K562 (cell line): ENCODE results near the gene LRMDA. TPM values are rescaled to one million over a fixed set of nuclear protein-coding genes. Genes with fewer than 3 reads are reported as not detected.

ENCODE experiments used
- ATF6 ChIP-seq: sonication (generic); formaldehyde crosslinking; IDR thresholded peaks from 2 replicates; pipeline ENCODE4 v1.4.0; 2020; ENCODE audit warnings: mild to moderate bottlenecking, missing genetic modification reagents
- ELF1 ChIP-seq: fragments of 200-800 bp; sonication (Bioruptor generic); IDR thresholded peaks from 2 replicates; pipeline ENCODE4 v1.6.1; 2016; ENCODE audit warnings: missing genetic modification characterization, missing compliant biosample characterization
- ESRRA ChIP-seq: fragments of 450-650 bp; IDR thresholded peaks from 2 replicates; pipeline ENCODE4 v1.6.1; 2014; ENCODE audit warnings: low read depth, mild to moderate bottlenecking, moderate library complexity, borderline replicate concordance
- ETV1 ChIP-seq: fragments of 450-650 bp; conservative IDR thresholded peaks from 2 replicates; pipeline ENCODE4 v1.6.1; 2016; ENCODE audit warnings: missing genetic modification characterization, control low read depth, low read depth, missing compliant biosample characterization
- GABPB1 ChIP-seq: sonication (generic); formaldehyde crosslinking; IDR thresholded peaks from 2 replicates; pipeline ENCODE4 v1.8.0; 2022; ENCODE audit warnings: mild to moderate bottlenecking, missing genetic modification reagents
- NCOA1 ChIP-seq: fragments of 450-650 bp; IDR thresholded peaks from 2 replicates; pipeline ENCODE4 v1.6.1; 2016; ENCODE audit warnings: low read depth
- NCOA6 ChIP-seq: fragments of 450-650 bp; IDR thresholded peaks from 2 replicates; pipeline ENCODE4 v1.6.1; 2017; ENCODE audit warnings: mild to moderate bottlenecking
- POLR3G ChIP-seq: IDR thresholded peaks from 2 replicates; pipeline ENCODE4 v1.6.1; 2011; ENCODE audit not compliant: insufficient read length, insufficient replicate concordance; ENCODE audit errors: extremely low read depth
- PRPF4 ChIP-seq: fragments of 200-400 bp; formaldehyde crosslinking; IDR thresholded peaks from one replicate; pipeline ENCODE4 v1.6.1; 2017; ENCODE audit warnings: low read length, low read depth, mild to moderate bottlenecking; ENCODE audit not compliant: insufficient read depth, poor library complexity, severe bottlenecking
- RBM22 ChIP-seq: fragments of 200-400 bp; formaldehyde crosslinking; IDR thresholded peaks from 2 replicates; pipeline ENCODE4 v1.6.1; 2018; ENCODE audit warnings: low read length, low read depth; ENCODE audit not compliant: poor library complexity, severe bottlenecking
- ZBTB8A ChIP-seq: fragments of 450-650 bp; IDR thresholded peaks from 2 replicates; pipeline ENCODE4 v1.6.1; 2018; ENCODE audit warnings: mild to moderate bottlenecking, moderate library complexity; ENCODE audit not compliant: partially characterized antibody
- ZFP30 ChIP-seq: fragments of 250-450 bp; sonication (Bioruptor Pico); IDR thresholded peaks from 2 replicates; pipeline ENCODE4 v1.8.0; 2022; ENCODE audit warnings: moderate library complexity, mild to moderate bottlenecking, inconsistent platforms, borderline replicate concordance
- ZNF584 ChIP-seq: fragments of 200-800 bp; sonication (Bioruptor generic); IDR thresholded peaks from 2 replicates; pipeline ENCODE4 v1.6.1; 2016; ENCODE audit warnings: low read depth, mild to moderate bottlenecking, missing genetic modification characterization, missing compliant biosample characterization
- ZSCAN32 ChIP-seq: fragments of 450-650 bp; formaldehyde crosslinking; IDR thresholded peaks from 2 replicates; pipeline ENCODE4 v1.4.0; 2020; ENCODE audit warnings: mild to moderate bottlenecking, moderate library complexity
- polyA plus RNA-seq, 8 experiments: library from polyadenylated mRNA; depleted of rRNA in 4 of 8; stranded (reverse) in 5 of 8; unstranded in 3 of 8; fragments of >200 nt; fragmentation: Nextera tagmentation in 2 of 8; fragmentation: Illumina TruSeq in 1 of 8; extraction: Ambion mirVana in 2 of 8; extraction: Trizol in 1 of 8; gene quantifications; 2 replicates each; pipeline versions ENCODE4 v1.2.1 to v1.2.3, GENCODE V29; 2011 to 2014; ENCODE audit warnings: inconsistent platforms in 1 of 8, missing spikeins in 1 of 8
- total RNA-seq, 7 experiments: library from RNA; depleted of rRNA in 6 of 7; stranded (reverse); fragments of >200 nt in 6 of 7; fragmentation: Illumina TruSeq in 2 of 7; extraction: Trizol in 2 of 7; gene quantifications; 2 replicates each; pipeline versions ENCODE4 v1.2.1 to v1.2.3, GENCODE V29; 2011 to 2021; ENCODE audit warnings: low replicate concordance in 1 of 7

Gene LRMDA
- total and polyA plus RNA-seq, 9 of the 15 experiments (the other 6 are each of a cell fraction or from before 2014, with no cell fraction given): 0.25 TPM; not detected in 8

- TF ChIP-seq RBM22: no peak
- TF ChIP-seq ESRRA: no peak
- no peak for TF ChIP-seq PRPF4
- no peak for TF ChIP-seq ELF1 (tag)
- TF ChIP-seq NCOA1: no peak
- TF ChIP-seq ZSCAN32 (CRISPR knock-in tag): peak; percentile 21; the same call in 1 of the 2 replicates
- TF ChIP-seq POLR3G: no peak
- TF ChIP-seq GABPB1 (CRISPR knock-in tag): no peak
- peak; percentile 62; the same call in 1 of the 2 replicates for TF ChIP-seq ZNF584
- TF ChIP-seq NCOA6: no peak
- TF ChIP-seq ATF6 (CRISPR knock-in tag): no peak
- TF ChIP-seq ZBTB8A: no peak
- peak; percentile 48 for TF ChIP-seq ETV1 (tag)
- no peak for TF ChIP-seq ZFP30 (CRISPR knock-in tag)
These were observed 343.5 kb downstream of the LRMDA start (continued) for GRCh38 chr10:75774783-75775490.
